Peyer's patch (tissue), 4 donors: ENCODE results near the gene ZNF286A.

Experiments used
- CTCF ChIP-seq, 6 experiments: fragments of 450-650 bp in 4 of 6; fragments of 200-600 bp in 2 of 6; sonication (generic) in 1 of 6; IDR thresholded peaks; one replicate each; pipeline ENCODE4 v1.5.1; 2017 to 2019; ENCODE audit warnings: antibody characterized with exemption in 6 of 6, mild to moderate bottlenecking in 3 of 6, moderate library complexity in 1 of 6
- POLR2A ChIP-seq, 2 donors: fragments of 450-650 bp; IDR thresholded peaks; one replicate each; pipeline ENCODE4 v1.5.1; 2017; ENCODE audit warnings: antibody characterized with exemption in 2 of 2, mild to moderate bottlenecking in 2 of 2, moderate library complexity in 2 of 2

- TF ChIP-seq CTCF (IDR thresholded peaks at IDR 0.05): no peak
- TF ChIP-seq POLR2A (IDR thresholded peaks at IDR 0.05): no peak
Observed at GRCh38 chr17:15658296-15658695, 41.3 kb upstream of the ZNF286A start.
